Panc1 (cell line): ENCODE results near the gene EFTUD2. TPM values are rescaled to one million over a fixed set of nuclear protein-coding genes. Genes with fewer than 3 reads are reported as not detected.
"Not testable (repeated sequence)": the region's sequence is repeated elsewhere in the genome, so short reads cannot be mapped to it uniquely, and the experiment has no call there.

ENCODE experiments used
- ATAC-seq: fragments of 200-7000 bp; cut with Tn5 transposase; 2 replicates; pipeline ENCODE4 v1.9.1; 2020; ENCODE audit warnings: mild to moderate bottlenecking, moderate library complexity
- BruUV-seq: library from RNA; stranded (reverse); fragments of 400-500 nt; replicated peaks from 2 replicates; lab custom pipeline; 2021; lab: Mats Ljungman, UMichigan
- CTCF ChIA-PET: fragments of 300-600 bp; sonication (Branson Sonifier 250); formaldehyde crosslinking; loops from one replicate; lab custom pipeline; 2022; ENCODE audit warnings: antibody characterized with exemption; lab: Charles Lee
- POLR2A ChIA-PET: fragments of 300-600 bp; sonication (Branson Sonifier 250); formaldehyde crosslinking; loops from one replicate; lab custom pipeline; 2022; ENCODE audit warnings: antibody characterized with exemption; lab: Charles Lee
- DNase-seq: peaks from one replicate; pipeline ENCODE4 v3.0.0-alpha.2; 2010; ENCODE audit warnings: low read depth, low spot score
- H3K27ac ChIP-seq: 2 replicates; pipeline ENCODE4 v1.5.1; 2011; ENCODE audit warnings: mild to moderate bottlenecking, low read length, inconsistent platforms
- H3K27me3 ChIP-seq: fragments of 200-500 bp; sonication (Bioruptor generic); 2 replicates; pipeline ENCODE4 v1.6.0; 2014; ENCODE audit warnings: low read length, inconsistent platforms; ENCODE audit not compliant: control insufficient read depth, insufficient read depth
- H3K36me3 ChIP-seq: fragments of 200-500 bp; sonication (Bioruptor generic); 2 replicates; pipeline ENCODE4 v1.5.1; 2014; ENCODE audit warnings: inconsistent platforms, mild to moderate bottlenecking, low read length, moderate library complexity; ENCODE audit not compliant: control insufficient read depth, insufficient read depth
- H3K4me1 ChIP-seq: 2 replicates; pipeline ENCODE4 v1.5.1; 2011; ENCODE audit warnings: inconsistent platforms, mild to moderate bottlenecking, low read length, moderate library complexity; ENCODE audit not compliant: control insufficient read depth, insufficient read depth
- H3K4me3 ChIP-seq, 2 experiments: 2 replicates each; pipeline ENCODE4 v1.5.1; 2011 to 2012; ENCODE audit warnings: low read depth in 2 of 2, low read length in 2 of 2, mild to moderate bottlenecking in 2 of 2, inconsistent platforms in 1 of 2, moderate library complexity in 1 of 2
- H3K9me3 ChIP-seq: fragments of 200-500 bp; sonication (Bioruptor generic); 2 replicates; pipeline ENCODE4 v1.5.1; 2014; ENCODE audit warnings: low read depth, mild to moderate bottlenecking, inconsistent platforms, low read length, moderate library complexity; ENCODE audit not compliant: control insufficient read depth, insufficient read depth
- POLR2AphosphoS5 ChIP-seq: IDR thresholded peaks from 2 replicates; pipeline ENCODE4 v1.6.1; 2012; ENCODE audit warnings: mild to moderate bottlenecking, low read depth, low read length, moderate library complexity
- SIN3A ChIP-seq: IDR thresholded peaks from 2 replicates; pipeline ENCODE4 v1.6.1; 2012; ENCODE audit warnings: low read depth, mild to moderate bottlenecking, low read length, moderate library complexity, borderline replicate concordance; ENCODE audit not compliant: insufficient read depth
- TCF7L2 ChIP-seq: IDR thresholded peaks from 2 replicates; pipeline ENCODE4 v1.6.1; 2011; ENCODE audit warnings: mild to moderate bottlenecking, low read depth, low read length, inconsistent platforms
- in situ Hi-C: cut with HindIII; loops from 2 replicates; pipeline ENCODE4 v1.10.0; 2016; ENCODE audit warnings: low sequenced_read_pairs, low pct_unique_long_range_greater_than_20kb
- intact Hi-C: fragments of 100-400 bp; cut with micrococcal nuclease; formaldehyde crosslinking; loops from one replicate; pipeline ENCODE4 v1.10.0; 2022; ENCODE audit not compliant: unreplicated experiment
- total RNA-seq: library from RNA; stranded (reverse); gene quantifications from one replicate; pipeline ENCODE4 v1.2.1, GENCODE V29; 2021; ENCODE audit not compliant: unreplicated experiment
- TF ChIP-seq, protein P1 (sequence below): fragments of 450-650 bp; IDR thresholded peaks from 2 replicates; pipeline ENCODE4 v1.5.1; 2017; ENCODE audit warnings: mild to moderate bottlenecking
- TF ChIP-seq, protein P2 (sequence below), 2 experiments: IDR thresholded peaks; 2 replicates each; pipeline ENCODE4 v1.6.1; 2011 to 2012; ENCODE audit warnings: low read depth in 2 of 2, control low read depth in 1 of 2, low read length in 1 of 2, mild to moderate bottlenecking in 1 of 2, moderate library complexity in 1 of 2; ENCODE audit not compliant: insufficient read depth in 1 of 2

Gene EFTUD2
- total RNA-seq, 1 experiment from 2014 or later, result 98.0 TPM

DNA sequence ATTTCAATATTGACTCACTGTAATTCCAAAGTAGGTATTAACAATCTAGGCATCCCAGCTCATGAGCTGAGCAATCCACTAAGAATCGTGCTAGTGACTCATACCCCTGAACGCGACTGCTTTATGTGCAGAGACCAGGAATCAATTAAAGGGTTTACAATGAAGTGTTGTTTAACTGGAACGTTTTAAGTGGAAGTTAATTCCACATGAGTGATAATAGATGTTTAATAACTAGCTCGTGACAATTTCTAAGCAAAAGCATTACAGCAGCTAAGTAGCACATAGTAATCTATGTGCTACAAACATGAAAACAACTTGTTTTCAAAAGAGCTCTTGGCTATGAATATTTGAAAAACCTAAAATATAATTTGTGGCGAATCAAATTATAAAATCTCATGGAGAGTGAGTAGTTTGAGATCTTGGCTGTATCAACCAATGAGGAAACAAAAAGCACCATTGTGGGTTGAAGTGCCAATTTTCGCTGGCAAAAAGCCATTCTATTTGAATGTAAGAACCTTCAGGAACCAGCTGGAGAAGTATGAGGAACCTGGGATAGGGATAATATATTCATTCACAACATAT, 78.5 kb downstream of the EFTUD2 start:
- Histone ChIP-seq H3K27ac (peak overlapping the region; percentile 90), H3K9me3 (no peaks in the 10 kb centered on the region), H3K4me3 (peak overlapping the region; percentile 7 to 26; a peak in 3 of 4 replicates), H3K36me3 (no peaks in the 10 kb centered on the region), H3K27me3 (no peaks in the 10 kb centered on the region), H3K4me1 (peaks cover 28% of the 10 kb centered on the region)
- ATAC-seq (peak; percentile 91), DNase-seq (peak; percentile 78)
- POLR2A ChIA-PET, result interaction anchor here (0.6 kb wide), 1 partner anchor 769 kb away, joined by 5 read pairs; no protein-coding TSS in a partner anchor
- TF ChIP-seq POLR2AphosphoS5, result no peak; the same call in 1 of the 2 replicates
- TF ChIP-seq, protein P1, sequence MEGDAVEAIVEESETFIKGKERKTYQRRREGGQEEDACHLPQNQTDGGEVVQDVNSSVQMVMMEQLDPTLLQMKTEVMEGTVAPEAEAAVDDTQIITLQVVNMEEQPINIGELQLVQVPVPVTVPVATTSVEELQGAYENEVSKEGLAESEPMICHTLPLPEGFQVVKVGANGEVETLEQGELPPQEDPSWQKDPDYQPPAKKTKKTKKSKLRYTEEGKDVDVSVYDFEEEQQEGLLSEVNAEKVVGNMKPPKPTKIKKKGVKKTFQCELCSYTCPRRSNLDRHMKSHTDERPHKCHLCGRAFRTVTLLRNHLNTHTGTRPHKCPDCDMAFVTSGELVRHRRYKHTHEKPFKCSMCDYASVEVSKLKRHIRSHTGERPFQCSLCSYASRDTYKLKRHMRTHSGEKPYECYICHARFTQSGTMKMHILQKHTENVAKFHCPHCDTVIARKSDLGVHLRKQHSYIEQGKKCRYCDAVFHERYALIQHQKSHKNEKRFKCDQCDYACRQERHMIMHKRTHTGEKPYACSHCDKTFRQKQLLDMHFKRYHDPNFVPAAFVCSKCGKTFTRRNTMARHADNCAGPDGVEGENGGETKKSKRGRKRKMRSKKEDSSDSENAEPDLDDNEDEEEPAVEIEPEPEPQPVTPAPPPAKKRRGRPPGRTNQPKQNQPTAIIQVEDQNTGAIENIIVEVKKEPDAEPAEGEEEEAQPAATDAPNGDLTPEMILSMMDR, result no peak
- TF ChIP-seq, protein P2, sequence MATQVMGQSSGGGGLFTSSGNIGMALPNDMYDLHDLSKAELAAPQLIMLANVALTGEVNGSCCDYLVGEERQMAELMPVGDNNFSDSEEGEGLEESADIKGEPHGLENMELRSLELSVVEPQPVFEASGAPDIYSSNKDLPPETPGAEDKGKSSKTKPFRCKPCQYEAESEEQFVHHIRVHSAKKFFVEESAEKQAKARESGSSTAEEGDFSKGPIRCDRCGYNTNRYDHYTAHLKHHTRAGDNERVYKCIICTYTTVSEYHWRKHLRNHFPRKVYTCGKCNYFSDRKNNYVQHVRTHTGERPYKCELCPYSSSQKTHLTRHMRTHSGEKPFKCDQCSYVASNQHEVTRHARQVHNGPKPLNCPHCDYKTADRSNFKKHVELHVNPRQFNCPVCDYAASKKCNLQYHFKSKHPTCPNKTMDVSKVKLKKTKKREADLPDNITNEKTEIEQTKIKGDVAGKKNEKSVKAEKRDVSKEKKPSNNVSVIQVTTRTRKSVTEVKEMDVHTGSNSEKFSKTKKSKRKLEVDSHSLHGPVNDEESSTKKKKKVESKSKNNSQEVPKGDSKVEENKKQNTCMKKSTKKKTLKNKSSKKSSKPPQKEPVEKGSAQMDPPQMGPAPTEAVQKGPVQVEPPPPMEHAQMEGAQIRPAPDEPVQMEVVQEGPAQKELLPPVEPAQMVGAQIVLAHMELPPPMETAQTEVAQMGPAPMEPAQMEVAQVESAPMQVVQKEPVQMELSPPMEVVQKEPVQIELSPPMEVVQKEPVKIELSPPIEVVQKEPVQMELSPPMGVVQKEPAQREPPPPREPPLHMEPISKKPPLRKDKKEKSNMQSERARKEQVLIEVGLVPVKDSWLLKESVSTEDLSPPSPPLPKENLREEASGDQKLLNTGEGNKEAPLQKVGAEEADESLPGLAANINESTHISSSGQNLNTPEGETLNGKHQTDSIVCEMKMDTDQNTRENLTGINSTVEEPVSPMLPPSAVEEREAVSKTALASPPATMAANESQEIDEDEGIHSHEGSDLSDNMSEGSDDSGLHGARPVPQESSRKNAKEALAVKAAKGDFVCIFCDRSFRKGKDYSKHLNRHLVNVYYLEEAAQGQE (IDR thresholded peaks at IDR 0.05; ENCODE audit: insufficient read depth in 1 of 2, low read depth in 2 of 2, low read length in 1 of 2), result no peak
- TF ChIP-seq TCF7L2, result peak; percentile 71
- TF ChIP-seq SIN3A, result no peak
- intact Hi-C loops, result no loop called here
- BruUV-seq, result TSS peak; percentile 39
- in situ Hi-C loops, result no loop called here
- CTCF ChIA-PET, result interaction anchor here (1.5 kb wide), 1 partner anchor 26 kb away, joined by 3 read pairs; no protein-coding TSS in a partner anchor

DNA sequence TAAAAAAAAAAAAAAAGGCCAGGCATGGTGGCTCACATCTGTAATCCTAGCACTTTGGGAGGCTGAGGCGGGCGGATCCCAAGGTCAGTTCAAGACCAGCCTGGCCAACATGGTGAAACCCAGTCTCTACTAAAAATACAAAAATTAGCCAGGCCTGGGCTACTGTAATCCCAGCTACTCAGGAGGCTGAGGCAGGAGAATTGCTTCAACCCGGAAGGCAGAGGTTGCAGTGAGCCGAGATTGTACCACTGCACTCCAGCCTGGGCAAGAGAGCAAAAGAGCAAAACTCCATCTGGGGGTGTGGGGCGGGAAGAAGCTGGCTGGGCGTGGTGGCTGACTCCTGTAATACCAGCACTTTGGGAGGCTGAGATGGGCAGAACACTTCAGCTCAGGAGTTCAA, 80.7 kb downstream of the EFTUD2 start:
- H3K9me3 ChIP-seq, POLR2A ChIA-PET: not testable (repeated sequence)

DNA sequence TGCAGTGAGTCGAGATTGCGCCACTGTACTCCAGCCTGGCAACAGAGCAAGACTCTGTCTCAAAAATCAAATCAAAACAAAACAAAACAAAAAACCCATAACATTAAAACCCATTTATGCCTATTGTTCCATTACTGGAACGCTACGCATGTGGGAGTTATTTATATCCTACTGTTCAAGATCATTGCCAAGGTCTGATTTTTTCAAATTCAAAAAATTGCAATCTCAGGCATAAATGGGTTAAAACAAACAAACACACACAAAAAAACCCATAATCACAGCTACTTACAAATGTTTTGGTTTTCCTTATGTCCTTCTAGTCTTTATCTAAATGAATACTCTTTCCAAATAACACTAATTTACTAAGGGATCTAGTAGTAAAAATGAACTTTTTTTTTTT, 87.0 kb downstream of the EFTUD2 start:
- POLR2A ChIA-PET, result no interaction called here
- Histone ChIP-seq H3K36me3 (no peaks in the 10 kb centered on the region), H3K4me1 (peaks cover 6% of the 10 kb centered on the region), H3K9me3 (no peaks in the 10 kb centered on the region), H3K4me3 (no peak overlapping the region), H3K27me3 (no peaks in the 10 kb centered on the region), H3K27ac (no peak overlapping the region)
- BruUV-seq, result no TSS peak
- TF ChIP-seq TCF7L2, result no peak
- ATAC-seq, result no peak
- DNase-seq, result no peak
- CTCF ChIA-PET, result no interaction called here
- intact Hi-C loops (no loop called here), in situ Hi-C loops (no loop called here)

More for the DNA sequence above, 80.7 kb downstream of the EFTUD2 start:
- DNase-seq, ATAC-seq, H3K27me3 ChIP-seq, H3K36me3 ChIP-seq, H3K4me3 ChIP-seq, CTCF ChIA-PET, BruUV-seq, in situ Hi-C loops, intact Hi-C loops: not testable (repeated sequence)
- Histone ChIP-seq H3K27ac (peak overlapping the region; percentile 72), H3K4me1 (peaks cover 24% of the 10 kb centered on the region)

DNA sequence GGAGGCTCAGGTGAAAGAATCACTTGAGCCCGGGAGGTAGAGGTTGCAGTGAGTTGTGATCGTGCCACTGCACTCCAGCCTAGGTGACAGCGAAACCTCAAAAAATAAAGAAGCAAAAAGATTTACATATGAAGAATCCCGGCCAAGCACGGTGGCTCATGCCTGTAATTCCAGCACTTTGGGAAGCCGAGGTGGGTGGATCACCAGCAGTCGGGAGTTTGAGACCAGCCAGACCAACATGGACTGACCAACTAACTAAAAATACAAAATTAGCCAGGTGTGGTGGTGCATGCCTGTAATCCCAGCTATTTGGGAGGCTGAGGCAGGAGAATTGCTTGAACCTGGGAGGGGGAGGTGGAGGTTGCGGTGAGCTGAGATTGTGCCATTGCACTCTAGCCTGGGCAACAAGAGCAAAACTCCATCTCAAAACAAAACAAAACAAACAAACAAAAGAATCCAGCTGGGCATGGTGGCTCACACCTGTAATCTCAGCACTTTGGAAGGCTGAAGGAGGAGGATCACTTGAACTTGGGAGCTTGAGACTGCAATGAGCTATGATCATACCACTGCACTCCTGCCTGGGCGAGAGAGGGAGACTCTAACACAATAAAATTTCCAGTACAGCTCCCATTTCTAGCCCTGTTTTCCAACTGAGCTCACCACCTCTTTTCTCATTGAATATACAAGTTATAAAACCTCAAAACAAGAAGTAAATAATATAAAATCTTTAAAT, 90.4 kb downstream of the EFTUD2 start:
- BruUV-seq, DNase-seq, CTCF ChIA-PET, intact Hi-C loops, H3K9me3 ChIP-seq, H3K27me3 ChIP-seq, H3K27ac ChIP-seq, H3K4me1 ChIP-seq, in situ Hi-C loops, H3K4me3 ChIP-seq: not testable (repeated sequence)
- H3K36me3 ChIP-seq, result peaks cover 11% of the 10 kb centered on the region
- POLR2A ChIA-PET, result interaction anchor here (0.5 to 0.7 kb wide), 2 partner anchors 13 to 21 kb away, joined by 3 to 5 read pairs; no protein-coding TSS in a partner anchor
- peak; percentile 58; the same call in 1 of the 2 replicates for ATAC-seq
